ENCODE data around the gene GDPD5.

The GDPD5 gene

GRCh38 chr11:75470476-75471080 is 55.2 kb downstream of the GDPD5 start:
- Mint-ChIP-seq H3K27ac (no peak overlapping the region), H3K4me1 (peaks cover 15% of the 10 kb centered on the region), H3K9me3 (no peaks in the 10 kb centered on the region), H3K27me3 (no peaks in the 10 kb centered on the region), H3K4me3 (no peak overlapping the region)
- ATAC-seq (no peak), DNase-seq (no peak)

- Mint-ChIP-seq H3K4me1 (peaks cover 8% of the 10 kb centered on the region), H3K9me3 (no peaks in the 10 kb centered on the region), H3K4me3 (no peak overlapping the region), H3K27ac (no peak overlapping the region), H3K27me3 (no peaks in the 10 kb centered on the region)
- no peak for DNase-seq
- no peak for ATAC-seq
These were observed 55.8 kb downstream of the GDPD5 start for GRCh38 chr11:75469785-75470405.

GRCh38 chr11:75468534-75469340 is 57.0 kb downstream of the GDPD5 start:
- no peak for DNase-seq
- no peak overlapping the region for H3K27ac Mint-ChIP-seq

GRCh38 chr11:75467881-75468280 is 57.9 kb downstream of the GDPD5 start:
- Mint-ChIP-seq H3K4me1 (no peaks in the 10 kb centered on the region), H3K9me3 (no peaks in the 10 kb centered on the region), H3K27me3 (no peaks in the 10 kb centered on the region), H3K27ac (no peak overlapping the region), H3K4me3 (no peak overlapping the region)
- ATAC-seq = no peak
- no peak for DNase-seq

More at GRCh38 chr11:75468534-75469340, 57.0 kb downstream of the GDPD5 start:
- Mint-ChIP-seq H3K4me1 (no peaks in the 10 kb centered on the region), H3K27me3 (no peaks in the 10 kb centered on the region), H3K9me3 (no peaks in the 10 kb centered on the region), H3K4me3 (no peak overlapping the region)
- ATAC-seq = no peak

- no peaks in the 10 kb centered on the region for H3K27me3 Mint-ChIP-seq
- H3K27ac Mint-ChIP-seq = peak overlapping the region in 1 of 2 donors; percentile 89
- no peak for DNase-seq
- ATAC-seq = no peak
- H3K4me1 Mint-ChIP-seq = no peaks in the 10 kb centered on the region
- H3K4me3 Mint-ChIP-seq = no peak overlapping the region
- no peaks in the 10 kb centered on the region for H3K9me3 Mint-ChIP-seq
These were observed 58.4 kb downstream of the GDPD5 start for GRCh38 chr11:75467311-75467710.

- DNase-seq (no peak), ATAC-seq (no peak)
- Mint-ChIP-seq H3K9me3 (no peaks in the 10 kb centered on the region), H3K27me3 (no peaks in the 10 kb centered on the region), H3K27ac (peak overlapping the region in 1 of 2 donors; percentile 69), H3K4me3 (no peak overlapping the region), H3K4me1 (no peaks in the 10 kb centered on the region)
These were observed 59.8 kb downstream of the GDPD5 start for GRCh38 chr11:75465701-75466531.

GRCh38 chr11:75463106-75463774 is 62.5 kb downstream of the GDPD5 start:
- no peak for DNase-seq
- Mint-ChIP-seq H3K27ac (no peak overlapping the region), H3K4me3 (no peak overlapping the region), H3K4me1 (no peaks in the 10 kb centered on the region), H3K27me3 (no peaks in the 10 kb centered on the region), H3K9me3 (no peaks in the 10 kb centered on the region)
- no peak for ATAC-seq

GRCh38 chr11:75462117-75462653 is 63.6 kb downstream of the GDPD5 start:
- DNase-seq (no peak), ATAC-seq (no peak)
- Mint-ChIP-seq H3K9me3 (no peaks in the 10 kb centered on the region), H3K27ac (no peak overlapping the region), H3K27me3 (no peaks in the 10 kb centered on the region), H3K4me1 (no peaks in the 10 kb centered on the region), H3K4me3 (no peak overlapping the region)

- Mint-ChIP-seq H3K27me3 (no peaks in the 10 kb centered on the region), H3K27ac (no peak overlapping the region), H3K4me1 (no peaks in the 10 kb centered on the region), H3K9me3 (no peaks in the 10 kb centered on the region), H3K4me3 (no peak overlapping the region)
- ATAC-seq (no peak), DNase-seq (no peak)
These were observed 64.6 kb downstream of the GDPD5 start for GRCh38 chr11:75461151-75461550.

GRCh38 chr11:75456596-75457183 is 69.1 kb downstream of the GDPD5 start:
- no peak overlapping the region for H3K27ac Mint-ChIP-seq
- H3K4me1 Mint-ChIP-seq = no peaks in the 10 kb centered on the region
- H3K4me3 Mint-ChIP-seq = no peak overlapping the region
- DNase-seq (no peak), ATAC-seq (no peak)
- no peaks in the 10 kb centered on the region for H3K9me3 Mint-ChIP-seq
- no peaks in the 10 kb centered on the region for H3K27me3 Mint-ChIP-seq

- H3K4me1 Mint-ChIP-seq = no peaks in the 10 kb centered on the region
- no peak for DNase-seq
- no peak for ATAC-seq
- no peak overlapping the region for H3K27ac Mint-ChIP-seq
- H3K27me3 Mint-ChIP-seq = no peaks in the 10 kb centered on the region
- H3K9me3 Mint-ChIP-seq = no peaks in the 10 kb centered on the region
- no peak overlapping the region for H3K4me3 Mint-ChIP-seq
These were observed 70.8 kb downstream of the GDPD5 start for GRCh38 chr11:75454987-75455386.

- Mint-ChIP-seq H3K27ac (no peak overlapping the region), H3K4me3 (no peak overlapping the region), H3K9me3 (no peaks in the 10 kb centered on the region), H3K4me1 (no peaks in the 10 kb centered on the region), H3K27me3 (no peaks in the 10 kb centered on the region)
- no peak for ATAC-seq
- DNase-seq = no peak
These were observed 71.7 kb downstream of the GDPD5 start for GRCh38 chr11:75453916-75454655.

- no peaks in the 10 kb centered on the region for H3K4me1 Mint-ChIP-seq
- H3K4me3 Mint-ChIP-seq = no peak overlapping the region
- H3K9me3 Mint-ChIP-seq = no peaks in the 10 kb centered on the region
- DNase-seq = peak; percentile 33 to 34
- H3K27me3 Mint-ChIP-seq = no peaks in the 10 kb centered on the region
- no peak for ATAC-seq
- H3K27ac Mint-ChIP-seq = no peak overlapping the region
These were observed 74.6 kb downstream of the GDPD5 start for GRCh38 chr11:75450826-75451821.
